GM12878 (cell line): ENCODE data around the gene EMC1.

Source experiments
- CTCF ChIP-seq, 3 experiments: IDR thresholded peaks in 2 of 3; conservative IDR thresholded peaks in 1 of 3; 2 replicates each; pipeline ENCODE4 v1.5.1; 2011; ENCODE audit warnings: low read depth in 3 of 3, low read length in 3 of 3, mild to moderate bottlenecking in 3 of 3, control low read depth in 2 of 3, moderate library complexity in 2 of 3, inconsistent platforms in 1 of 3, mixed read lengths in 1 of 3; ENCODE audit not compliant: control insufficient read depth in 2 of 3, insufficient read depth in 1 of 3; ENCODE audit errors: extremely low read depth in 1 of 3
- EZH2 ChIP-seq: IDR thresholded peaks from 2 replicates; pipeline ENCODE4 v1.6.1; 2012; ENCODE audit warnings: low read depth, mild to moderate bottlenecking, control low read depth, inconsistent platforms, low read length, borderline replicate concordance; ENCODE audit not compliant: control insufficient read depth
- PML ChIP-seq: IDR thresholded peaks from 2 replicates; pipeline ENCODE4 v1.6.1; 2012; ENCODE audit warnings: low read length, inconsistent platforms
- POLR2A ChIP-seq: IDR thresholded peaks from 2 replicates; pipeline ENCODE4 v1.6.1; 2011; ENCODE audit warnings: low read depth, mild to moderate bottlenecking, low read length
- POU2F2 ChIP-seq: IDR thresholded peaks from 3 replicates; pipeline ENCODE4 v1.6.1; 2011; ENCODE audit warnings: low read depth, mild to moderate bottlenecking, low read length, borderline replicate concordance
- RBBP5 ChIP-seq: fragments of 200-600 bp; sonication (generic); conservative IDR thresholded peaks from 2 replicates; pipeline ENCODE4 v1.6.1; 2016
- YBX1 ChIP-seq: fragments of 450-650 bp; IDR thresholded peaks from 2 replicates; pipeline ENCODE4 v1.6.1; 2016; ENCODE audit warnings: antibody characterized with exemption
- ZNF384 ChIP-seq: IDR thresholded peaks from 2 replicates; pipeline ENCODE4 v1.6.1; 2012; ENCODE audit warnings: low read depth, mild to moderate bottlenecking, low read length, improper control_type of control experiment, borderline replicate concordance

- TF ChIP-seq CTCF (IDR thresholded peaks at IDR 0.05 in 2 of 3, conservative IDR thresholded peaks at IDR 0.05 in 1 of 3; ENCODE audit: control insufficient read depth in 2 of 3, extremely low read depth in 1 of 3, insufficient read depth in 1 of 3, low read depth in 3 of 3, low read length in 3 of 3) = no peak
- no peak for TF ChIP-seq YBX1
- no peak for TF ChIP-seq PML
- no peak for TF ChIP-seq EZH2
- no peak for TF ChIP-seq POU2F2
- TF ChIP-seq RBBP5 = no peak
- no peak for TF ChIP-seq ZNF384
- TF ChIP-seq POLR2A = no peak
These were observed 44.4 kb downstream of the EMC1 start for GRCh38 chr1:19206947-19207346.
